SU-DHL-6 (cell line): ENCODE data around the gene ARMC5.

Source experiments
- H2AFZ ChIP-seq: fragments of 200-600 bp; sonication (generic); 2 replicates; pipeline ENCODE4 v1.6.1; 2014; ENCODE audit warnings: low read depth, mild to moderate bottlenecking, moderate library complexity, mixed read lengths, antibody characterized with exemption, low read length; ENCODE audit not compliant: severe bottlenecking
- H3F3A ChIP-seq: fragments of 200-600 bp; shearing (Covaris generic); 2 replicates; pipeline ENCODE4 v1.6.0; 2016; ENCODE audit warnings: antibody characterized with exemption, mild to moderate bottlenecking; ENCODE audit not compliant: insufficient read depth
- H3K27ac ChIP-seq: fragments of 200-600 bp; sonication (generic); 2 replicates; pipeline ENCODE4 v1.5.1; 2016; ENCODE audit warnings: low read depth, mild to moderate bottlenecking, low read length, moderate library complexity, mixed read lengths
- H3K27me3 ChIP-seq: fragments of 200-600 bp; sonication (generic), shearing (Covaris generic); 2 replicates; pipeline ENCODE4 v1.6.0; 2014; ENCODE audit warnings: mild to moderate bottlenecking, low read length
- H3K36me3 ChIP-seq: fragments of 200-600 bp; sonication (generic); 2 replicates; pipeline ENCODE4 v1.6.1; 2014; ENCODE audit warnings: mild to moderate bottlenecking, low read length, mixed read lengths
- H3K4me2 ChIP-seq: fragments of 300-600, 200-600 bp; shearing (Covaris generic), sonication (generic); 2 replicates; pipeline ENCODE4 v1.6.0; 2014; ENCODE audit warnings: low read length, low read depth, mild to moderate bottlenecking; ENCODE audit not compliant: poor library complexity, severe bottlenecking
- H3K4me3 ChIP-seq: fragments of 200-600 bp; sonication (generic); 2 replicates; pipeline ENCODE4 v1.5.1; 2014; ENCODE audit warnings: antibody characterized with exemption, low read length, mild to moderate bottlenecking, mixed read lengths; ENCODE audit not compliant: insufficient read depth, poor library complexity, severe bottlenecking
- H3K79me2 ChIP-seq: fragments of 200-600 bp; sonication (generic); 2 replicates; pipeline ENCODE4 v1.6.1; 2014; ENCODE audit warnings: mild to moderate bottlenecking, low read length, moderate library complexity; ENCODE audit not compliant: insufficient read depth
- H3K9ac ChIP-seq: fragments of 200-600 bp; sonication (generic); 2 replicates; pipeline ENCODE4 v1.7.0; 2014; ENCODE audit warnings: mild to moderate bottlenecking, low read length
- H3K9me2 ChIP-seq: fragments of 200-600 bp; sonication (generic); replicated peaks from 2 replicates; pipeline ENCODE4 v1.6.1; 2014; ENCODE audit warnings: low read length; ENCODE audit not compliant: insufficient read depth
- H3K9me3 ChIP-seq: fragments of 200-600 bp; sonication (generic); 2 replicates; pipeline ENCODE4 v1.6.1; 2014; ENCODE audit warnings: low read length, mixed read lengths; ENCODE audit not compliant: insufficient read depth
- H4K20me1 ChIP-seq: fragments of 200-600 bp; sonication (generic); 2 replicates; pipeline ENCODE4 v1.6.1; 2014; ENCODE audit warnings: low read depth, mild to moderate bottlenecking, antibody characterized with exemption, low read length, moderate library complexity, mixed read lengths
- CTCF ChIP-seq: fragments of 200-600 bp; sonication (generic); IDR thresholded peaks from one replicate; pipeline ENCODE4 v1.5.1; 2017; ENCODE audit warnings: antibody characterized with exemption, mild to moderate bottlenecking, low read length, moderate library complexity; ENCODE audit not compliant: insufficient read depth, poor library complexity, severe bottlenecking
- EZH2phosphoT487 ChIP-seq: fragments of 200-600 bp; sonication (generic), shearing (Covaris generic); conservative IDR thresholded peaks from 2 replicates; pipeline ENCODE4 v1.6.1; 2018; ENCODE audit warnings: mild to moderate bottlenecking, antibody characterized with exemption, low read length, moderate library complexity, mixed read lengths

ARMC5 gene

GRCh38 chr16:31420037-31420436, 39.3 kb upstream of the ARMC5 start:
- no peaks in the 10 kb centered on the region for H4K20me1 ChIP-seq
- no peak overlapping the region for H3K4me3 ChIP-seq
- no peaks in the 10 kb centered on the region for H3K36me3 ChIP-seq
- H3K9me2 ChIP-seq = no peaks in the 10 kb centered on the region
- no peak overlapping the region for H2AFZ ChIP-seq
- no peaks in the 10 kb centered on the region; the same call in 1 of the 2 replicates for H3K27me3 ChIP-seq
- no peak overlapping the region for H3K4me2 ChIP-seq
- H3K9me3 ChIP-seq = no peaks in the 10 kb centered on the region
- H3K79me2 ChIP-seq = no peaks in the 10 kb centered on the region
- TF ChIP-seq EZH2phosphoT487 (no peak), CTCF (no peak)
- H3K27ac ChIP-seq = no peak overlapping the region
- H3F3A ChIP-seq = no peaks in the 10 kb centered on the region
- H3K9ac ChIP-seq = no peak overlapping the region

- Histone ChIP-seq H3K4me2 (no peak overlapping the region), H3K9ac (no peak overlapping the region)
- TF ChIP-seq EZH2phosphoT487 (no peak), CTCF (no peak)
These were observed 37.7 kb upstream of the ARMC5 start for GRCh38 chr16:31421587-31421986.

DNA sequence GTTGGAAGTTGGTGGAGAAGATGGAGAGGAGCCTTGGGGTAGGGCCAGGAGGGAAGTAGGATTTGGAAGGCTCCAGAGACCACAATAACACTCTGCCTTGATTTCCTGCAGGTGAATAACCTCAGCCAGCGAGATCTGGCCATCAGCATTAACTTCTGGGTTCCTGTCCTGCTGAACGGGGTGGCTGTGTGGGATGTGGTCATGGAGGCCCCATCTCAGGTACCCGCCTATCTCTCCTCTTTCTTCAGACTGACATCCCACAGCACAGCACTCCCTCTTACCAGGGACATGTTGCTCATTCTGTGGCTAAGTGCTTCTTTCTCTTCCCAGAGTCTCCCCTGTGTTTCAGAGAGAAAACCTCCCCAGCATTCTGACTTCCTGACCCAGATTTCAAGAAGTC, 36.1 kb upstream of the ARMC5 start:
- H3K9ac ChIP-seq = no peak overlapping the region
- no peak overlapping the region for H3K4me2 ChIP-seq
- H3K4me3 ChIP-seq = no peak overlapping the region
- no peaks in the 10 kb centered on the region for H3K36me3 ChIP-seq
- H3F3A ChIP-seq = no peaks in the 10 kb centered on the region
- no peaks in the 10 kb centered on the region for H3K9me2 ChIP-seq
- no peak overlapping the region for H3K27ac ChIP-seq
- no peak for TF ChIP-seq EZH2phosphoT487
- no peak for TF ChIP-seq CTCF
- no peaks in the 10 kb centered on the region for H3K79me2 ChIP-seq
- H4K20me1 ChIP-seq = no peaks in the 10 kb centered on the region
- H2AFZ ChIP-seq = no peak overlapping the region
- H3K9me3 ChIP-seq = no peaks in the 10 kb centered on the region
- no peaks in the 10 kb centered on the region; the same call in 1 of the 2 replicates for H3K27me3 ChIP-seq

More at GRCh38 chr16:31421587-31421986, 37.7 kb upstream of the ARMC5 start:
- no peak overlapping the region for H2AFZ ChIP-seq
- H3K36me3 ChIP-seq = no peaks in the 10 kb centered on the region
- H3K9me2 ChIP-seq = no peaks in the 10 kb centered on the region
- H3K9me3 ChIP-seq = no peaks in the 10 kb centered on the region
- H3F3A ChIP-seq = no peaks in the 10 kb centered on the region
- no peaks in the 10 kb centered on the region for H4K20me1 ChIP-seq
- no peaks in the 10 kb centered on the region; the same call in 1 of the 2 replicates for H3K27me3 ChIP-seq
- H3K4me3 ChIP-seq = no peak overlapping the region
- no peaks in the 10 kb centered on the region for H3K79me2 ChIP-seq
- H3K27ac ChIP-seq = no peak overlapping the region

DNA sequence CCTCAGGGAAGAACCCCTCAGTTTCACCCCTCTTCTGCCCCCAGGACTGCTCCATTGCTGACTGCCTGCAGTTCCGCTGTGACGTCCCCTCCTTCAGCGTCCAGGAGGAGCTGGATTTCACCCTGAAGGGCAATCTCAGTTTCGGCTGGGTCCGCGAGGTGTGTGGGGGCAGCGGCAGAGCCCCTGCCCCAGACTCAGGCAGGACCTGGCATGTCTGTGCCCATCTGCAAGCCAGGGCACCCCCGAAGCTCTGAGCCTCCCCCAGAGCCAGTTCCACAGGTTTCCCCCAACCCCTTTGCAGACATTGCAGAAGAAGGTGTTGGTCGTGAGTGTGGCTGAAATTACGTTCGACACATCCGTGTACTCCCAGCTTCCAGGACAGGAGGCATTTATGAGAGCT, 35.5 kb upstream of the ARMC5 start:
- H3K9me2 ChIP-seq = no peaks in the 10 kb centered on the region
- no peak overlapping the region for H3K9ac ChIP-seq
- H3K9me3 ChIP-seq = no peaks in the 10 kb centered on the region
- no peak overlapping the region for H3K4me3 ChIP-seq
- no peaks in the 10 kb centered on the region for H3K79me2 ChIP-seq
- no peaks in the 10 kb centered on the region; the same call in 1 of the 2 replicates for H3K27me3 ChIP-seq
- no peaks in the 10 kb centered on the region for H3F3A ChIP-seq
- H3K27ac ChIP-seq = no peak overlapping the region
- H2AFZ ChIP-seq = no peak overlapping the region
- no peak for TF ChIP-seq EZH2phosphoT487
- no peak for TF ChIP-seq CTCF
- no peak overlapping the region for H3K4me2 ChIP-seq
- H3K36me3 ChIP-seq = no peaks in the 10 kb centered on the region
- no peaks in the 10 kb centered on the region for H4K20me1 ChIP-seq
